SH-SY5Y (cell line): ENCODE data around the gene ARF3.

Experiments used
- GATA2 ChIP-seq: IDR thresholded peaks from 2 replicates; pipeline ENCODE4 v1.6.1; 2011; ENCODE audit warnings: mild to moderate bottlenecking, low read depth, low read length
- GATA3 ChIP-seq: IDR thresholded peaks from 2 replicates; pipeline ENCODE4 v1.6.1; 2011; ENCODE audit warnings: low read depth, mild to moderate bottlenecking, low read length, moderate library complexity

DNA sequence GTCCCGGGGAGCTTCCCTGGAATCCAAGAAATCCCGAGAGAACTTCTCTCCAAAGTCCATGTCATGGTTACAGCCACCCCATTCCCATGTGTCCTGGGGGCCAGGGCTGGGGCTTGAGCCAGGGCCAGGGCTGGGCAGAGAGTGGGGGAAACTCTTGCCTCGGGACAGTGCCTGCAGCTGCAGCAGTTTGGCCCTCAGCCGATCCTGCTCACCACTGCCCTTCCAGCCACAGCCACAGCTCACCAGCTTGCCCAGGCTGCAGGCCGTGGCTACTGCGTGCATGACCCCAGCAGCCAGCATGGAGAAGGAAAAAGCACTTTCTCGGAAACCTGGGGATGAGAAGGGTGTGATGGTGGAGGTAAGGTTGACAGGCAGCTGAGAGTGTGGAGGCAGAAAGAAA is 10.7 kb upstream of the ARF3 start:
- TF ChIP-seq GATA2 (no peak), GATA3 (no peak)
